A673 (cell line): ENCODE measurements around the gene KDM6B. TPM values are rescaled to one million over a fixed set of nuclear protein-coding genes. Genes with fewer than 3 reads are reported as not detected.

Experiments
- BruUV-seq: library from RNA; stranded (reverse); fragments of 400-500 nt; replicated peaks from 2 replicates; lab custom pipeline; 2021; lab: Mats Ljungman, UMichigan
- CTCF ChIA-PET: fragments of 300-600 bp; sonication (Branson Sonifier 250); formaldehyde crosslinking; loops from one replicate; lab custom pipeline; 2022; ENCODE audit warnings: antibody characterized with exemption; lab: Charles Lee
- POLR2A ChIA-PET: fragments of 300-600 bp; sonication (Branson Sonifier 250); formaldehyde crosslinking; loops from one replicate; lab custom pipeline; 2022; ENCODE audit warnings: antibody characterized with exemption; ENCODE audit not compliant: low non-redundant PET; lab: Charles Lee
- DNase-seq: peaks from one replicate; pipeline ENCODE4 v3.0.0-alpha.2; 2015; ENCODE audit warnings: low spot score
- H3K27ac ChIP-seq: fragments of 200-600 bp; sonication (generic); 2 replicates; pipeline ENCODE4 v1.5.1; 2016; ENCODE audit warnings: mixed run types, low read depth, mild to moderate bottlenecking, mixed read lengths, antibody characterized with exemption, low read length; ENCODE audit not compliant: poor library complexity, severe bottlenecking
- H3K27me3 ChIP-seq: fragments of 200-600 bp; sonication (generic); replicated peaks from 2 replicates; pipeline ENCODE4 v1.6.1; 2017; ENCODE audit warnings: mixed run types, low read depth, mild to moderate bottlenecking, mixed read lengths, antibody characterized with exemption, low read length; ENCODE audit not compliant: insufficient read depth, poor library complexity
- H3K36me3 ChIP-seq: fragments of 200-600 bp; sonication (generic); 2 replicates; pipeline ENCODE4 v1.6.1; 2016; ENCODE audit warnings: mixed run types, mild to moderate bottlenecking, mixed read lengths, antibody characterized with exemption, low read length; ENCODE audit not compliant: insufficient read depth, poor library complexity, severe bottlenecking
- H3K4me1 ChIP-seq: fragments of 200-600 bp; sonication (generic); 2 replicates; pipeline ENCODE4 v1.6.1; 2017; ENCODE audit warnings: mixed run types, mild to moderate bottlenecking, mixed read lengths, antibody characterized with exemption, low read length; ENCODE audit not compliant: insufficient read depth, poor library complexity, severe bottlenecking
- H3K4me3 ChIP-seq: fragments of 200-600 bp; sonication (generic); 2 replicates; pipeline ENCODE4 v1.5.1; 2016; ENCODE audit warnings: low read depth, mixed run types, mild to moderate bottlenecking, mixed read lengths, low read length; ENCODE audit not compliant: poor library complexity, severe bottlenecking
- H3K9me3 ChIP-seq: fragments of 200-600 bp; sonication (generic); 2 replicates; pipeline ENCODE4 v1.6.1; 2016; ENCODE audit warnings: mixed run types, low read depth, mild to moderate bottlenecking, mixed read lengths, antibody characterized with exemption, low read length; ENCODE audit not compliant: poor library complexity, severe bottlenecking
- EZH2 ChIP-seq: fragments of 200-600 bp; sonication (generic); IDR thresholded peaks from 2 replicates; pipeline ENCODE4 v1.6.1; 2017; ENCODE audit warnings: borderline replicate concordance, low read depth, mild to moderate bottlenecking, mixed read lengths, antibody characterized with exemption, low read length; ENCODE audit not compliant: poor library complexity, severe bottlenecking
- intact Hi-C: fragments of 100-400 bp; cut with micrococcal nuclease; formaldehyde crosslinking; loops from one replicate; pipeline ENCODE4 v1.10.0; 2022; ENCODE audit not compliant: unreplicated experiment
- total RNA-seq: library from RNA; stranded (reverse); gene quantifications from 2 replicates; pipeline ENCODE4 v1.2.3, GENCODE V29; 2021
- TF ChIP-seq, protein P1 (sequence below): fragments of 300-800, 200-600 bp; sonication (generic); conservative IDR thresholded peaks from 2 replicates; pipeline ENCODE4 v1.5.1; 2017; ENCODE audit warnings: low read depth, mild to moderate bottlenecking, antibody characterized with exemption, low read length, moderate library complexity, mixed read lengths

The KDM6B gene
- total RNA-seq, 1 experiment from 2014 or later, result 46.8 TPM

DNA sequence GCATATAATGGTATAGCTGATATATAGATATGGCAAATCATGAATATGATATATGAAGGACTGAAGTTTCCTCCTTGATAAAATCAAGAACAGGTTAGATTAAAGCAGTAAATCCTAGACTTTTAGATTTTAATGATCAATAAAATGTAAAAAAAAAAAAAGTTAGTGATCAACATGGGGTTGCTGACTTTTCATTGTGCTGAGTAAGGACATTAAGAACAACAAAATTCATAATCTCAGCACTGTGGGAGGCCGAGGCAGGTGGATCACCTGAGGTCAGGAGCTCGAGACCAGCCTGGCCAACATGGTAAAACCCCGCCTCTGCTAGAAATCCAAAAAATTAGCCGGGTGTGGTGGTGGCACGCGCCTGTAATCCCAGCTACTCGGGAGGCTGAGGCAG, 44.2 kb downstream of the KDM6B start:
- Histone ChIP-seq H3K4me1 (peaks cover 16% of the 10 kb centered on the region), H3K27ac (no peak overlapping the region), H3K9me3 (no peaks in the 10 kb centered on the region), H3K4me3 (no peak overlapping the region), H3K36me3 (peaks cover 13% of the 10 kb centered on the region), H3K27me3 (no peaks in the 10 kb centered on the region)
- intact Hi-C loops, result no loop called here
- TF ChIP-seq, protein P1, sequence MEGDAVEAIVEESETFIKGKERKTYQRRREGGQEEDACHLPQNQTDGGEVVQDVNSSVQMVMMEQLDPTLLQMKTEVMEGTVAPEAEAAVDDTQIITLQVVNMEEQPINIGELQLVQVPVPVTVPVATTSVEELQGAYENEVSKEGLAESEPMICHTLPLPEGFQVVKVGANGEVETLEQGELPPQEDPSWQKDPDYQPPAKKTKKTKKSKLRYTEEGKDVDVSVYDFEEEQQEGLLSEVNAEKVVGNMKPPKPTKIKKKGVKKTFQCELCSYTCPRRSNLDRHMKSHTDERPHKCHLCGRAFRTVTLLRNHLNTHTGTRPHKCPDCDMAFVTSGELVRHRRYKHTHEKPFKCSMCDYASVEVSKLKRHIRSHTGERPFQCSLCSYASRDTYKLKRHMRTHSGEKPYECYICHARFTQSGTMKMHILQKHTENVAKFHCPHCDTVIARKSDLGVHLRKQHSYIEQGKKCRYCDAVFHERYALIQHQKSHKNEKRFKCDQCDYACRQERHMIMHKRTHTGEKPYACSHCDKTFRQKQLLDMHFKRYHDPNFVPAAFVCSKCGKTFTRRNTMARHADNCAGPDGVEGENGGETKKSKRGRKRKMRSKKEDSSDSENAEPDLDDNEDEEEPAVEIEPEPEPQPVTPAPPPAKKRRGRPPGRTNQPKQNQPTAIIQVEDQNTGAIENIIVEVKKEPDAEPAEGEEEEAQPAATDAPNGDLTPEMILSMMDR, result no peak
- BruUV-seq, result no TSS peak
- DNase-seq, result no peak
- ChIA-PET POLR2A (no interaction called here), CTCF (no interaction called here)

DNA sequence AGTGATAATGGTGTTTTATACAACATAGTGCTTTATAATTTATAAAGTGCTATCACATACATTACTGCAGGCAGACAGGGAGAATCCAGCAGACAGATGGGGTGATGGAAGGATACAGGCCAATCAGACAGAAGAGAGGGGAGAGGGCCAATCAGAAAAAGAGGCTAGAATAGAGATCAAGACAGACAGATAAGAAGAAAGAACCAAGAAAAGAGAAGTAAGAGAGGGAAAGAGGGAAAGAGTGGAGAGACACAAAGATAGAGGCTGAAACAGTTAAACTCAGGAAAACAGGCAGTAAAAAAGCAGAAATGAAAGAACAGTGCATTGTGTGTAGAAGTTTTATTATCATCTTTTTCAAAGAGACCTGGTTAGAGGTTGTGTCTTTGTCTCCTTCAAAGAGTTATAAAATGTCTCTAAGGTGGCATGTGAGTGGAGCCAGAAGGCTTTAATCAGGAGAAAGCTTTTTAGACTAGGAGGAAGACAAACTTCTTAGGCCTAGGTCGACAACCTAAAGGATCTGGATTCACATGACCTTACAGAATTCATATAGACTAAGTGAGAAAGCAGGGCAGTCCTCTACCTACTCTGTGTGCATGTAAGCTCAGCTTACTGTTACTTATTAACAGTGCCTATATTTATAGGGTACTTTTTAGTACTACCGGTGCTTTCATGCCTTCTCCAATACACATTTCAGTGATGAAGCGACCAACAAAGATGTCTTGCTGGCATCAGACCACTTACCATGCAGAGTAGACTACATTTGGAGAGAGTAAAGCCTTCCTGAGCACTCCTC, 46.3 kb downstream of the KDM6B start:
- intact Hi-C loops, result no loop called here
- POLR2A ChIA-PET, result no interaction called here
- BruUV-seq, result no TSS peak

GRCh38 chr17:7881276-7882054, 47.4 kb downstream of the KDM6B start:
- BruUV-seq, result no TSS peak
- no peaks in the 10 kb centered on the region for H3K27me3 ChIP-seq
- peak overlapping the region; percentile 22 for H3K27ac ChIP-seq
- no peak overlapping the region for H3K4me3 ChIP-seq
- H3K36me3 ChIP-seq, result peaks cover 10% of the 10 kb centered on the region
- ChIA-PET CTCF (no interaction called here), POLR2A (no interaction called here)
- intact Hi-C loops, result no loop called here
- no peak for TF ChIP-seq EZH2
- TF ChIP-seq, protein P1, result no peak
- no peaks in the 10 kb centered on the region for H3K9me3 ChIP-seq
- no peak for DNase-seq
- H3K4me1 ChIP-seq, result peaks cover 25% of the 10 kb centered on the region

More for the DNA sequence above, 46.3 kb downstream of the KDM6B start:
- DNase-seq, result no peak
- H3K4me1 ChIP-seq, result peaks cover 25% of the 10 kb centered on the region
- CTCF ChIA-PET, result no interaction called here
- no peak overlapping the region for H3K27ac ChIP-seq
- H3K9me3 ChIP-seq, result no peaks in the 10 kb centered on the region
- no peaks in the 10 kb centered on the region for H3K27me3 ChIP-seq
- peaks cover 13% of the 10 kb centered on the region for H3K36me3 ChIP-seq
- TF ChIP-seq, protein P1, result no peak
- no peak for TF ChIP-seq EZH2
- H3K4me3 ChIP-seq, result no peak overlapping the region
